Lung (tissue), 12 donors: ENCODE measurements around the gene F5. TPM values are rescaled to one million over a fixed set of nuclear protein-coding genes. Genes with fewer than 3 reads are reported as not detected.

Source experiments
- ATAC-seq: fragments of 200-7000 bp; cut with Tn5 transposase; one replicate; pipeline ENCODE4 v1.9.1; 2020; ENCODE audit warnings: moderate number of reproducible peaks; ENCODE audit not compliant: insufficient read depth, low FRiP score
- DNase-seq, 3 donors: peaks; one replicate each; pipeline ENCODE4 v3.0.0-alpha.2; 2013 to 2017
- H3K27ac ChIP-seq, 2 donors: one replicate each; pipeline ENCODE4 v1.5.1; 2013; ENCODE audit warnings: mild to moderate bottlenecking in 2 of 2, moderate library complexity in 2 of 2, control low read depth in 1 of 2, inconsistent platforms in 1 of 2, low read depth in 1 of 2, low read length in 1 of 2
- H3K27me3 ChIP-seq, 3 donors: one replicate each; pipeline ENCODE4 v1.5.1; 2013; ENCODE audit warnings: low read length in 2 of 3; ENCODE audit not compliant: control insufficient read depth in 3 of 3, insufficient read depth in 3 of 3
- H3K36me3 ChIP-seq, 4 donors: one replicate each; pipeline ENCODE4 v1.5.1; 2013; ENCODE audit warnings: low read length in 4 of 4, mild to moderate bottlenecking in 1 of 4, moderate library complexity in 1 of 4; ENCODE audit not compliant: control insufficient read depth in 4 of 4, insufficient read depth in 4 of 4
- H3K4me1 ChIP-seq, 5 donors: one replicate each; pipeline ENCODE4 v1.5.1; 2013; ENCODE audit warnings: low read length in 5 of 5, mild to moderate bottlenecking in 2 of 5, moderate library complexity in 1 of 5; ENCODE audit not compliant: control insufficient read depth in 5 of 5, insufficient read depth in 5 of 5
- H3K4me3 ChIP-seq: one replicate; pipeline ENCODE4 v1.5.1; 2013; ENCODE audit warnings: mild to moderate bottlenecking, control low read depth, moderate library complexity
- H3K9ac ChIP-seq, 2 donors: one replicate each; pipeline ENCODE4 v1.5.1; 2013; ENCODE audit warnings: low read length in 2 of 2, control low read depth in 1 of 2; ENCODE audit not compliant: insufficient read depth in 1 of 2
- H3K9me3 ChIP-seq, 4 donors: one replicate each; pipeline ENCODE4 v1.5.1; 2013; ENCODE audit warnings: low read length in 3 of 4, mild to moderate bottlenecking in 1 of 4, moderate library complexity in 1 of 4; ENCODE audit not compliant: control insufficient read depth in 4 of 4, insufficient read depth in 3 of 4
- WGBS, 2 donors: extraction: QIAGEN DNeasy Blood & Tissue Kit; methylation state at CpG; one replicate each; pipeline ENCODE4 v1.1.7; 2013; 5-methylcytosine and 5-hydroxymethylcytosine counted together
- polyA plus RNA-seq, 2 donors: library from polyadenylated mRNA; stranded (reverse); fragments of 200-250 nt; gene quantifications; one replicate each; pipeline ENCODE4 v1.2.1, GENCODE V29; 2013
- total RNA-seq, 2 donors: library from RNA; depleted of rRNA in 1 of 2; stranded (reverse); fragments of >200 nt in 1 of 2; gene quantifications; one replicate each; pipeline ENCODE4 v1.2.1, GENCODE V29; 2014 to 2021
- TF ChIP-seq, protein P1 (sequence below): IDR thresholded peaks from 2 replicates; pipeline ENCODE4 v1.5.1; 2012; ENCODE audit warnings: mild to moderate bottlenecking; ENCODE audit errors: control extremely low read depth, extremely low read depth
- donor health status: control.
- donor health status: control.
- donor health status: Bipolar disorder and iron deficiency.
- donor health status: healthy.
- donor health status: DM: yes; HTN: yes; CAD: no.

The F5 gene
- total and polyA plus RNA-seq, 4 donors = 0.74 to 5.3 (median 2.4) TPM

- WGBS, 2 donors = 81 to 86% methylated on average over 5 of the region's 5 CpGs
- no peak overlapping the region for H3K9ac ChIP-seq
- no peaks in the 10 kb centered on the region for H3K36me3 ChIP-seq
- DNase-seq (no peak), ATAC-seq (no peak)
- TF ChIP-seq, protein P1, sequence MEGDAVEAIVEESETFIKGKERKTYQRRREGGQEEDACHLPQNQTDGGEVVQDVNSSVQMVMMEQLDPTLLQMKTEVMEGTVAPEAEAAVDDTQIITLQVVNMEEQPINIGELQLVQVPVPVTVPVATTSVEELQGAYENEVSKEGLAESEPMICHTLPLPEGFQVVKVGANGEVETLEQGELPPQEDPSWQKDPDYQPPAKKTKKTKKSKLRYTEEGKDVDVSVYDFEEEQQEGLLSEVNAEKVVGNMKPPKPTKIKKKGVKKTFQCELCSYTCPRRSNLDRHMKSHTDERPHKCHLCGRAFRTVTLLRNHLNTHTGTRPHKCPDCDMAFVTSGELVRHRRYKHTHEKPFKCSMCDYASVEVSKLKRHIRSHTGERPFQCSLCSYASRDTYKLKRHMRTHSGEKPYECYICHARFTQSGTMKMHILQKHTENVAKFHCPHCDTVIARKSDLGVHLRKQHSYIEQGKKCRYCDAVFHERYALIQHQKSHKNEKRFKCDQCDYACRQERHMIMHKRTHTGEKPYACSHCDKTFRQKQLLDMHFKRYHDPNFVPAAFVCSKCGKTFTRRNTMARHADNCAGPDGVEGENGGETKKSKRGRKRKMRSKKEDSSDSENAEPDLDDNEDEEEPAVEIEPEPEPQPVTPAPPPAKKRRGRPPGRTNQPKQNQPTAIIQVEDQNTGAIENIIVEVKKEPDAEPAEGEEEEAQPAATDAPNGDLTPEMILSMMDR = no peak
- H3K4me3 ChIP-seq = no peak overlapping the region
- no peaks in the 10 kb centered on the region for H3K9me3 ChIP-seq
- no peak overlapping the region for H3K27ac ChIP-seq
- H3K4me1 ChIP-seq = peaks cover 0 to 3% (median 0%) of the 10 kb centered on the region in 5 donors
- peaks cover 0 to 10% (median 0%) of the 10 kb centered on the region in 3 donors for H3K27me3 ChIP-seq
Measured at GRCh38 chr1:169577981-169578738, 8.1 kb downstream of the F5 start.

- no peaks in the 10 kb centered on the region for H3K36me3 ChIP-seq
- H3K9me3 ChIP-seq = no peaks in the 10 kb centered on the region
- H3K9ac ChIP-seq = no peak overlapping the region
- DNase-seq (no peak), ATAC-seq (no peak)
- peaks cover 0 to 7% (median 0%) of the 10 kb centered on the region in 3 donors for H3K27me3 ChIP-seq
- 86 to 88% methylated on average over 1 of the region's 1 CpG for WGBS, 2 donors
- TF ChIP-seq, protein P1 = no peak
- H3K4me3 ChIP-seq = no peak overlapping the region
- peaks cover 0 to 3% (median 0%) of the 10 kb centered on the region in 5 donors for H3K4me1 ChIP-seq
- no peak overlapping the region for H3K27ac ChIP-seq
Measured at GRCh38 chr1:169576935-169577331, 9.3 kb downstream of the F5 start.

- WGBS, 2 donors = 82 to 94% methylated on average over 5 of the region's 5 CpGs
- TF ChIP-seq, protein P1 = no peak
- no peak for DNase-seq
- H3K4me1 ChIP-seq = peaks cover 0 to 3% (median 0%) of the 10 kb centered on the region in 5 donors
- no peak overlapping the region for H3K9ac ChIP-seq
- no peak overlapping the region for H3K4me3 ChIP-seq
- no peaks in the 10 kb centered on the region for H3K9me3 ChIP-seq
- ATAC-seq = no peak
- no peak overlapping the region for H3K27ac ChIP-seq
- peaks cover 0 to 7% (median 0%) of the 10 kb centered on the region in 3 donors for H3K27me3 ChIP-seq
- H3K36me3 ChIP-seq = no peaks in the 10 kb centered on the region
Measured at GRCh38 chr1:169576241-169576934, 9.9 kb downstream of the F5 start.
